ENCODE results near the gene PRLR. TPM values are rescaled to one million over a fixed set of nuclear protein-coding genes. Genes with fewer than 3 reads are reported as not detected.

Gene PRLR
- total RNA-seq, 1 experiment from 2014 or later = 2.5 TPM

DNA sequence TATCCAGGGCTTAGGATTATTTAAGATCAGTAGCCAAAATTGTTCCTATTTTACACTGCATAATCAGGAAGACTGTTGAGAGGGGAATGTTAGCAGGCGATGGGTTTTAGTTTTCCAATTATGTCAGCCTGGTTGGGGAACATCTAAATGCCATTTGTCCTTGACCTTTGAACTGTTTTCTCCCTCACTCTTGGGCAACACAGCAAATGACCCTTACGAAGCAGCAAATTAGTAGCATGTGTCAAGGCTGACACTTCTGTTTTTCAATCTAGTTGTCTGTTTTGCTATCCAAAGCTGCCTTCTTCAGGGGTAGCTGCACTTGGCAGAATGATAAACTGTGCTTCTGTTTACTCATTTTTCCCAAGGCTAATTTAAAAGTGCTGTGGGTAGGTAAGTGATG lies 104.5 kb downstream of the PRLR start:
- H2BK120ac ChIP-seq (ENCODE audit: low read depth, low read length, poor library complexity, severe bottlenecking) = no peak overlapping the region
- H2AFZ ChIP-seq (ENCODE audit: low read length) = no peak overlapping the region
- Mint-ChIP-seq H3K4me1 (no peaks in the 10 kb centered on the region), H3K27me3 (ENCODE audit: low read depth) (peaks cover 2% of the 10 kb centered on the region; the same call in 1 of the 2 replicates), H3K4me3 (no peak overlapping the region), H3K9me3 (peaks cover 0 to 3% of the 10 kb centered on the region in 2 experiments; a peak in 1 of 5 replicates), H3K27ac (no peak overlapping the region), H3K36me3 (ENCODE audit: insufficient read depth in 1 of 3, low read depth in 3 of 3) (no peaks in the 10 kb centered on the region; a peak in 2 of 7 replicates)
- H4K8ac ChIP-seq (replicated peaks; ENCODE audit: insufficient read length, low read depth, low read length) = no peak overlapping the region
- no peak overlapping the region for H3K14ac ChIP-seq (ENCODE audit: insufficient read depth, low read length)
- no CpG with 5 or more reads among the region's 2 CpGs for WGBS (ENCODE audit: extremely low coverage, insufficient read length, low lambda C conversion rate)
- H2BK12ac ChIP-seq (ENCODE audit: insufficient read length, low read depth, low read length) = no peak overlapping the region
- H3T11ph ChIP-seq (ENCODE audit: low read length) = no peak overlapping the region
- H4K5ac ChIP-seq (ENCODE audit: insufficient read length, low read depth, low read length) = no peak overlapping the region
- no peak overlapping the region for H3K4me2 ChIP-seq (ENCODE audit: insufficient read depth, insufficient read length, low read length)
- TF ChIP-seq, protein P1, sequence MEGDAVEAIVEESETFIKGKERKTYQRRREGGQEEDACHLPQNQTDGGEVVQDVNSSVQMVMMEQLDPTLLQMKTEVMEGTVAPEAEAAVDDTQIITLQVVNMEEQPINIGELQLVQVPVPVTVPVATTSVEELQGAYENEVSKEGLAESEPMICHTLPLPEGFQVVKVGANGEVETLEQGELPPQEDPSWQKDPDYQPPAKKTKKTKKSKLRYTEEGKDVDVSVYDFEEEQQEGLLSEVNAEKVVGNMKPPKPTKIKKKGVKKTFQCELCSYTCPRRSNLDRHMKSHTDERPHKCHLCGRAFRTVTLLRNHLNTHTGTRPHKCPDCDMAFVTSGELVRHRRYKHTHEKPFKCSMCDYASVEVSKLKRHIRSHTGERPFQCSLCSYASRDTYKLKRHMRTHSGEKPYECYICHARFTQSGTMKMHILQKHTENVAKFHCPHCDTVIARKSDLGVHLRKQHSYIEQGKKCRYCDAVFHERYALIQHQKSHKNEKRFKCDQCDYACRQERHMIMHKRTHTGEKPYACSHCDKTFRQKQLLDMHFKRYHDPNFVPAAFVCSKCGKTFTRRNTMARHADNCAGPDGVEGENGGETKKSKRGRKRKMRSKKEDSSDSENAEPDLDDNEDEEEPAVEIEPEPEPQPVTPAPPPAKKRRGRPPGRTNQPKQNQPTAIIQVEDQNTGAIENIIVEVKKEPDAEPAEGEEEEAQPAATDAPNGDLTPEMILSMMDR (conservative IDR thresholded peaks at IDR 0.05) = no peak
- no peak overlapping the region for H3K18ac ChIP-seq (ENCODE audit: insufficient read length, low read depth, low read length)
- no peak overlapping the region for H2AK5ac ChIP-seq (ENCODE audit: insufficient read length, low read length)
- no peak overlapping the region for H3K23ac ChIP-seq (ENCODE audit: insufficient read length, low read depth, low read length)
- H3K4ac ChIP-seq (ENCODE audit: low read depth, low read length) = no peak overlapping the region
- no peak overlapping the region for H3K9ac ChIP-seq (ENCODE audit: extremely low read depth, insufficient read length, low read length)
- DNase-seq = no peak
- no peaks in the 10 kb centered on the region for H4K20me1 ChIP-seq (ENCODE audit: control insufficient read depth, insufficient read depth, insufficient read length)
- H3K23me2 ChIP-seq (ENCODE audit: insufficient read length, low read depth, low read length, poor library complexity, severe bottlenecking) = no peaks in the 10 kb centered on the region
- no peaks in the 10 kb centered on the region for H3K79me1 ChIP-seq (ENCODE audit: insufficient read depth, low read depth, low read length, poor library complexity, severe bottlenecking)
- H3K4me1 ChIP-seq (ENCODE audit: insufficient read depth, low read length) = no peaks in the 10 kb centered on the region
- no peaks in the 10 kb centered on the region for H3K79me2 ChIP-seq (ENCODE audit: insufficient read depth, low read length)
- no peaks in the 10 kb centered on the region for H3K27me3 ChIP-seq (ENCODE audit: insufficient read depth, low read length)
- no peak overlapping the region for H2BK5ac ChIP-seq (ENCODE audit: insufficient read length, low read length)
- H4K91ac ChIP-seq (ENCODE audit: insufficient read length, low read depth, low read length) = no peak overlapping the region
- no peak overlapping the region for H3K56ac ChIP-seq (ENCODE audit: insufficient read length, low read depth, low read length)
- H3K27ac ChIP-seq (ENCODE audit: insufficient read length, low read depth, low read length) = no peak overlapping the region
- H3K9me3 ChIP-seq (ENCODE audit: control insufficient read depth, low read depth, low read length) = no peaks in the 10 kb centered on the region
- no peak overlapping the region for H2BK15ac ChIP-seq (ENCODE audit: low read depth, low read length)
- no peak overlapping the region for H2BK20ac ChIP-seq (ENCODE audit: low read depth, low read length, poor library complexity, severe bottlenecking)
